ENCODE results near the gene PDCD2L. TPM values are rescaled to one million over a fixed set of nuclear protein-coding genes. Genes with fewer than 3 reads are reported as not detected.
A peak's percentile ranks its signal among the peaks of the same experiment; 100 is the strongest.

PDCD2L gene
- total RNA-seq, 2 donors from 2014 or later: 15.5 to 16.2 TPM

GRCh38 chr19:34363930-34364329 lies 40.3 kb upstream of the PDCD2L start:
- DNase-seq (ENCODE audit: low spot score): no peak
- intact Hi-C loops (cut with DNase I): no loop called here
- Histone ChIP-seq H3K4me1 (replicated peaks) (peaks cover under 1% of the 10 kb centered on the region), H3K4me3 (no peak overlapping the region), H3K27me3 (replicated peaks; ENCODE audit: insufficient read depth) (no peaks in the 10 kb centered on the region), H3K27ac (no peak overlapping the region), H3K36me3 (peaks cover 0 to 11% of the 10 kb centered on the region in 2 donors), H3K9me3 (no peaks in the 10 kb centered on the region)
- WGBS: 92% methylated on average over 5 of the region's 5 CpGs
- TF ChIP-seq POLR2AphosphoS5 (IDR thresholded peaks at IDR 0.05) (no peak), CTCF (IDR thresholded peaks at IDR 0.05) (no peak), POLR2A (IDR thresholded peaks at IDR 0.05) (no peak)

GRCh38 chr19:34364462-34364829 lies 39.8 kb upstream of the PDCD2L start:
- DNase-seq (ENCODE audit: low spot score): no peak
- WGBS: 71% methylated on average over 11 of the region's 11 CpGs
- H3K4me1 ChIP-seq (replicated peaks): no peaks in the 10 kb centered on the region
- intact Hi-C loops (cut with DNase I): no loop called here
- no peaks in the 10 kb centered on the region for H3K9me3 ChIP-seq
- peaks cover 0 to 11% of the 10 kb centered on the region in 2 donors for H3K36me3 ChIP-seq
- peak overlapping the region; percentile 91 to 94 for H3K4me3 ChIP-seq
- H3K27me3 ChIP-seq (replicated peaks; ENCODE audit: insufficient read depth): no peaks in the 10 kb centered on the region
- no peak for TF ChIP-seq POLR2A (IDR thresholded peaks at IDR 0.05)
- no peak overlapping the region for H3K27ac ChIP-seq

- peak within 1 kb of the TSS; percentile 91 to 94 for H3K4me3 ChIP-seq
- H3K9me3 ChIP-seq: no peaks in the 10 kb centered on the region
- no peaks in the 10 kb centered on the region for H3K4me1 ChIP-seq (replicated peaks)
- H3K27me3 ChIP-seq (replicated peaks; ENCODE audit: insufficient read depth): no peaks in the 10 kb centered on the region
- under 1% methylated on average over 52 of the region's 67 CpGs for WGBS
- DNase-seq (ENCODE audit: low spot score): peak; percentile 48
- peaks cover 0 to 15% of the 10 kb centered on the region in 2 donors for H3K36me3 ChIP-seq
- peak within 1 kb of the TSS; percentile 66 to 74 for H3K27ac ChIP-seq
- TF ChIP-seq POLR2AphosphoS5 (IDR thresholded peaks at IDR 0.05): no peak
- TF ChIP-seq CTCF (IDR thresholded peaks at IDR 0.05): no peak
- TF ChIP-seq POLR2A (IDR thresholded peaks at IDR 0.05): no peak
- intact Hi-C loops (cut with DNase I): no loop called here
Observed at GRCh38 chr19:34364830-34365462, 39.3 kb upstream of the PDCD2L start, which contains the start of gene GPI. Gene GPI, plus strand, starts transcription at chr19:34365196. Its CDS starts 71 bp downstream, at chr19:34365267.

- H3K4me3 ChIP-seq: peak overlapping the region; percentile 91 to 94
- peak; percentile 50 for DNase-seq (ENCODE audit: low spot score)
- no peaks in the 10 kb centered on the region for H3K27me3 ChIP-seq (replicated peaks; ENCODE audit: insufficient read depth)
- WGBS: 8% methylated on average over 38 of the region's 45 CpGs
- intact Hi-C loops (cut with DNase I): no loop called here
- H3K27ac ChIP-seq: peak overlapping the region; percentile 66 to 74
- no peak for TF ChIP-seq CTCF (IDR thresholded peaks at IDR 0.05)
- no peaks in the 10 kb centered on the region for H3K9me3 ChIP-seq
- H3K4me1 ChIP-seq (replicated peaks): no peaks in the 10 kb centered on the region
- H3K36me3 ChIP-seq: peaks cover 0 to 18% of the 10 kb centered on the region in 2 donors
Observed at GRCh38 chr19:34365463-34366401, 38.5 kb upstream of the PDCD2L start.

GRCh38 chr19:34366738-34367623 lies 37.2 kb upstream of the PDCD2L start:
- intact Hi-C loops (cut with DNase I): no loop called here
- Histone ChIP-seq H3K4me3 (no peak overlapping the region), H3K36me3 (peaks cover 0 to 18% of the 10 kb centered on the region in 2 donors), H3K27ac (no peak overlapping the region), H3K9me3 (no peaks in the 10 kb centered on the region), H3K27me3 (replicated peaks; ENCODE audit: insufficient read depth) (no peaks in the 10 kb centered on the region), H3K4me1 (replicated peaks) (no peaks in the 10 kb centered on the region)
- no peak for DNase-seq (ENCODE audit: low spot score)
- TF ChIP-seq POLR2A (IDR thresholded peaks at IDR 0.05) (no peak), CTCF (IDR thresholded peaks at IDR 0.05) (no peak), POLR2AphosphoS5 (IDR thresholded peaks at IDR 0.05) (no peak)
- WGBS: 85% methylated on average over 9 of the region's 10 CpGs
